NCI-H1436 treated with DMSO at 0.1 percent for 48 hours (cell line): ENCODE data around the gene PPFIA1.

Experiments
- DNase-seq: peaks from one replicate; lab custom pipeline; 2025; lab: John Stamatoyannopoulos, UW

Gene PPFIA1

DNA sequence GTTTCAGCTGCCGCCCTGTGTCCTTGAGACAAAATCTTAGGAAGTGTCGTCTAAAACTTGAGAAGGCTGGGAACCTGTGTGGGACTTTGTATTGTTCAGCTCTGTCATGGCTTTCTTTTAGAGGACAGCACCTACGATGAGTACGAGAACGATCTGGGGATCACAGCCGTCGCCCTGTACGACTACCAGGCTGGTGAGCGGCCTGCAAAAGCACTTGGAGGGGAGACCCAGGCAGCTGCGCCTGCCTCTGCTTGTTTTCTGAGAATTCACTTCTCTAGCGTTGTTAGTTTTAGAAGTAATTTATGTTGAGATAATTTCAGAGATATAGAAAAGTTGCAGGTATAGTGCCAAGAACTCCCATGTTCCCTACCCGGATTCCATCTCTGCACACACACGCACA, 163.0 kb downstream of the PPFIA1 start:
- no peak for DNase-seq
